Endodermal cell (in vitro differentiated cells): Measurements from ENCODE around the gene TNS3. TPM values are rescaled to one million over a fixed set of nuclear protein-coding genes. Genes with fewer than 3 reads are reported as not detected.

ENCODE experiments used
- DNase-seq: peaks from one replicate; pipeline ENCODE4 v3.0.0-alpha.2; 2017
- H3K27ac ChIP-seq: 2 replicates; pipeline ENCODE4 v1.5.1; 2013; ENCODE audit warnings: mild to moderate bottlenecking, low read depth, low read length, moderate library complexity
- H3K27me3 ChIP-seq: 2 replicates; pipeline ENCODE4 v1.6.1; 2013; ENCODE audit warnings: mild to moderate bottlenecking, low read length, moderate library complexity; ENCODE audit not compliant: insufficient read depth, control insufficient read depth, poor library complexity, severe bottlenecking
- H3K36me3 ChIP-seq: 2 replicates; pipeline ENCODE4 v1.7.0; 2013; ENCODE audit warnings: mild to moderate bottlenecking, low read length, moderate library complexity; ENCODE audit not compliant: control insufficient read depth, insufficient read depth
- H3K4me1 ChIP-seq: one replicate; pipeline ENCODE4 v1.7.0; 2013; ENCODE audit warnings: low read length; ENCODE audit not compliant: control insufficient read depth, insufficient read depth
- H3K4me3 ChIP-seq: 2 replicates; pipeline ENCODE4 v1.5.1; 2013; ENCODE audit warnings: mild to moderate bottlenecking, low read length, moderate library complexity
- H3K9ac ChIP-seq: 2 replicates; pipeline ENCODE4 v1.6.1; 2013; ENCODE audit warnings: mild to moderate bottlenecking, low read length, moderate library complexity; ENCODE audit not compliant: poor library complexity, severe bottlenecking; ENCODE audit errors: extremely low read depth
- H3K9me3 ChIP-seq: 2 replicates; pipeline ENCODE4 v1.6.1; 2013; ENCODE audit warnings: mild to moderate bottlenecking, low read length, moderate library complexity; ENCODE audit not compliant: control insufficient read depth
- H3K27ac Mint-ChIP-seq: 2 replicates; pipeline ENCODE4 v1.8.0; 2020; ENCODE audit warnings: mixed read lengths
- H3K27me3 Mint-ChIP-seq: 2 replicates; pipeline ENCODE4 v1.8.0; 2021; ENCODE audit warnings: mild to moderate bottlenecking, mixed read lengths; ENCODE audit not compliant: insufficient read depth
- H3K36me3 Mint-ChIP-seq: 2 replicates; pipeline ENCODE4 v1.8.0; 2020; ENCODE audit warnings: low read depth, mixed read lengths
- H3K4me1 Mint-ChIP-seq: 2 replicates; pipeline ENCODE4 v1.8.0; 2020; ENCODE audit warnings: mixed read lengths
- H3K4me3 Mint-ChIP-seq: 2 replicates; pipeline ENCODE4 v1.8.0; 2020; ENCODE audit warnings: mild to moderate bottlenecking, moderate library complexity, mixed read lengths
- H3K9me3 Mint-ChIP-seq: 2 replicates; pipeline ENCODE4 v1.8.0; 2020; ENCODE audit warnings: mild to moderate bottlenecking, mixed read lengths
- WGBS, 2 experiments: methylation state at CpG; one replicate each; pipeline versions ENCODE4 v1.1.5 to v1.1.7; 2013; ENCODE audit warnings: missing lambda C conversion rate in 2 of 2, mixed read lengths in 1 of 2; ENCODE audit not compliant: insufficient coverage in 1 of 2, insufficient read length in 1 of 2; 5-methylcytosine and 5-hydroxymethylcytosine counted together
- long read RNA-seq, 4 experiments: library from polyadenylated mRNA in 2 of 4; library from RNA in 1 of 4; library from capped mRNA in 1 of 4; stranded (forward) in 3 of 4; unstranded in 1 of 4; transcript quantifications; one replicate each; pipeline ENCODE4 v2.0.0, GENCODE V29; 2020 to 2021; ENCODE audit warnings: inconsistent platforms in 1 of 4
- polyA plus RNA-seq, 2 experiments: library from polyadenylated mRNA; stranded (reverse); fragments of 50-300 nt; gene quantifications; one replicate each; pipeline ENCODE4 v1.2.3, GENCODE V29; 2013
- total RNA-seq, 2 donors: library from RNA; stranded (reverse); fragmentation: NEBNext Ultra II Directional in 1 of 2; extraction: Animal tissue kit (Norgen Biotek cat#: 25700) in 1 of 2; gene quantifications; 2 replicates in 1 of 2; 3 replicates in 1 of 2; pipeline ENCODE4 v1.2.1, GENCODE V29; 2021
- TF ChIP-seq, protein P1 (sequence below): fragments of 200-600 bp; sonication (generic); conservative IDR thresholded peaks from 2 replicates; pipeline ENCODE4 v1.5.0; 2021; ENCODE audit warnings: antibody characterized with exemption, mild to moderate bottlenecking

TNS3 gene
- total RNA-seq = 10 to 100 TPM; 33.8 to 38.5 TPM
- polyA plus RNA-seq (2013, experiment 1 of 2) = 18.1 TPM
- 19.3 TPM for polyA plus RNA-seq (2013, experiment 2 of 2)
- long read RNA-seq, experiment 1, partial matches to known transcripts = 5 of 7 reads
- long read RNA-seq, experiment 1, other reads (novel, unspliced or antisense) = 2 of 7 reads
- long read RNA-seq, experiment 2, full-length matches to known transcripts = 5 of 29 reads
- long read RNA-seq, experiment 2, partial matches to known transcripts = 17 of 29 reads
- long read RNA-seq, experiment 2, other reads (novel, unspliced or antisense) = 7 of 29 reads
- long read RNA-seq, experiment 3, full-length matches to known transcripts = 3 of 23 reads
- long read RNA-seq, experiment 3, partial matches to known transcripts = 8 of 23 reads
- long read RNA-seq, experiment 3, other reads (novel, unspliced or antisense) = 12 of 23 reads
- long read RNA-seq, experiment 4, partial matches to known transcripts = 0 of 3 reads
- long read RNA-seq, experiment 4, other reads (novel, unspliced or antisense) = 3 of 3 reads

- 10 to 31% methylated on average over 8 to 85 of the region's 85 CpGs for WGBS, 2 experiments
- Histone ChIP-seq H3K9ac (peak within 1 kb of the TSS; percentile 64), H3K9me3 (peaks cover 3% of the 10 kb centered on the region), H3K4me3 (peak within 1 kb of the TSS; percentile 83), H3K36me3 (no peaks in the 10 kb centered on the region), H3K4me1 (peaks cover 5% of the 10 kb centered on the region), H3K27ac (no peak within 1 kb of the TSS), H3K27me3 (peaks cover 9% of the 10 kb centered on the region)
- peaks cover 19% of the 10 kb centered on the region for H3K4me1 Mint-ChIP-seq
- peaks cover 3% of the 10 kb centered on the region for H3K36me3 Mint-ChIP-seq
- H3K27me3 Mint-ChIP-seq = peaks cover 24% of the 10 kb centered on the region
- H3K4me3 Mint-ChIP-seq = peak within 1 kb of the TSS; percentile 74
- DNase-seq = peak; percentile 85
- TF ChIP-seq, protein P1, sequence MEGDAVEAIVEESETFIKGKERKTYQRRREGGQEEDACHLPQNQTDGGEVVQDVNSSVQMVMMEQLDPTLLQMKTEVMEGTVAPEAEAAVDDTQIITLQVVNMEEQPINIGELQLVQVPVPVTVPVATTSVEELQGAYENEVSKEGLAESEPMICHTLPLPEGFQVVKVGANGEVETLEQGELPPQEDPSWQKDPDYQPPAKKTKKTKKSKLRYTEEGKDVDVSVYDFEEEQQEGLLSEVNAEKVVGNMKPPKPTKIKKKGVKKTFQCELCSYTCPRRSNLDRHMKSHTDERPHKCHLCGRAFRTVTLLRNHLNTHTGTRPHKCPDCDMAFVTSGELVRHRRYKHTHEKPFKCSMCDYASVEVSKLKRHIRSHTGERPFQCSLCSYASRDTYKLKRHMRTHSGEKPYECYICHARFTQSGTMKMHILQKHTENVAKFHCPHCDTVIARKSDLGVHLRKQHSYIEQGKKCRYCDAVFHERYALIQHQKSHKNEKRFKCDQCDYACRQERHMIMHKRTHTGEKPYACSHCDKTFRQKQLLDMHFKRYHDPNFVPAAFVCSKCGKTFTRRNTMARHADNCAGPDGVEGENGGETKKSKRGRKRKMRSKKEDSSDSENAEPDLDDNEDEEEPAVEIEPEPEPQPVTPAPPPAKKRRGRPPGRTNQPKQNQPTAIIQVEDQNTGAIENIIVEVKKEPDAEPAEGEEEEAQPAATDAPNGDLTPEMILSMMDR = peak; percentile 59
- no peak within 1 kb of the TSS for H3K27ac Mint-ChIP-seq
- H3K9me3 Mint-ChIP-seq = no peaks in the 10 kb centered on the region
Measured at GRCh38 chr7:47581804-47582763, at the start of gene TNS3. TNS3 (minus strand) TSS chr7:47582111; CDS start chr7:47439636, 142,475 bp downstream.

DNA sequence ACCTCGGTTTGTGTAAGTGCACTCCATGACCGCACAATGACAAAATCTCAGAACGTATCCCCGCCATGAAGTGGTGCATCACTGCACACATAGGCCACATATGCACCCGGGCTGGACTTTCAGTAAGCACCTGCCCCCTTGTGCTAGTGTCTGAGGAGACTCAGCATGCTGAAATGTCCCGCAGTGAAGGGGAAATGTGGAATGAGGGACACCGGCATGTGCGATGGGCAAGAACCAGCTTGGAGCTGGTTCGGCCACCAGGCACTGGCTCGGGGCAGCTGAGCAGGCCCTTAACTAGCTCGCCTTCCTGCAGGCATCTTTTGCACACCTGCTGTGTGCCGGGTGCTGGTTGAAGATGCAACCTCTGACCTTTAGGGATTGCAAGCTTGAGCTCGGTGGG is 49.8 kb upstream of the TNS3 start:
- Histone ChIP-seq H3K4me3 (no peak overlapping the region), H3K27ac (no peak overlapping the region), H3K4me1 (no peaks in the 10 kb centered on the region), H3K36me3 (no peaks in the 10 kb centered on the region), H3K27me3 (no peaks in the 10 kb centered on the region), H3K9me3 (no peaks in the 10 kb centered on the region), H3K9ac (no peak overlapping the region)
- Mint-ChIP-seq H3K9me3 (peaks cover 4% of the 10 kb centered on the region), H3K4me3 (no peak overlapping the region), H3K27me3 (peaks cover 11% of the 10 kb centered on the region), H3K4me1 (peaks cover 9% of the 10 kb centered on the region), H3K27ac (no peak overlapping the region), H3K36me3 (no peaks in the 10 kb centered on the region)
- TF ChIP-seq, protein P1 = no peak
- no peak for DNase-seq
- WGBS, 2 experiments = 93 to 94% methylated on average over 10 to 13 of the region's 13 CpGs

- Histone ChIP-seq H3K4me1 (no peaks in the 10 kb centered on the region), H3K27ac (no peak overlapping the region), H3K36me3 (no peaks in the 10 kb centered on the region), H3K27me3 (no peaks in the 10 kb centered on the region), H3K4me3 (no peak overlapping the region), H3K9ac (no peak overlapping the region), H3K9me3 (no peaks in the 10 kb centered on the region)
- 91 to 94% methylated on average over 7 of the region's 7 CpGs for WGBS, 2 experiments
- TF ChIP-seq, protein P1 = no peak
- Mint-ChIP-seq H3K36me3 (no peaks in the 10 kb centered on the region), H3K27me3 (no peaks in the 10 kb centered on the region), H3K27ac (no peak overlapping the region), H3K4me3 (no peak overlapping the region), H3K4me1 (peaks cover 15% of the 10 kb centered on the region), H3K9me3 (peaks cover 4% of the 10 kb centered on the region)
- no peak for DNase-seq
Measured at GRCh38 chr7:47627580-47628283, 45.8 kb upstream of the TNS3 start.
